WI38 (cell line): ENCODE results near the gene CAMTA2.
A peak's percentile ranks its signal among the peaks of the same experiment; 100 is the strongest.

Source experiments
- H3K4me3 ChIP-seq: 2 replicates; pipeline ENCODE4 v1.5.1; 2011; ENCODE audit warnings: low read depth, mild to moderate bottlenecking, control low read depth, low read length
- CTCF ChIP-seq: IDR thresholded peaks from 2 replicates; pipeline ENCODE4 v1.5.1; 2012; ENCODE audit warnings: low read depth, mild to moderate bottlenecking, control low read depth, low read length

CAMTA2 gene

GRCh38 chr17:4999430-5000093 lies 12.1 kb upstream of the CAMTA2 start:
- TF ChIP-seq CTCF = no peak
- peak overlapping the region; percentile 93 for H3K4me3 ChIP-seq

- peak overlapping the region; percentile 93 for H3K4me3 ChIP-seq
- no peak for TF ChIP-seq CTCF
Observed at GRCh38 chr17:4998732-4999429, 11.4 kb upstream of the CAMTA2 start.

- TF ChIP-seq CTCF = no peak
Observed at GRCh38 chr17:4998027-4998731, 10.7 kb upstream of the CAMTA2 start.

GRCh38 chr17:4997302-4998026 lies 10.0 kb upstream of the CAMTA2 start, which contains the start of the genes INCA1 and KIF1C:
INCA1 (minus strand) TSS chr17:4997522; CDS start chr17:4994437, 3,085 bp downstream.
KIF1C (plus strand) TSS chr17:4997950; CDS start chr17:5000247, 2,297 bp downstream.
- peak within 1 kb of the TSS; percentile 93 for H3K4me3 ChIP-seq

More at GRCh38 chr17:4998027-4998731, 10.7 kb upstream of the CAMTA2 start:
- peak overlapping the region; percentile 93 for H3K4me3 ChIP-seq

GRCh38 chr17:4994081-4994595 lies 6.7 kb upstream of the CAMTA2 start:
- H3K4me3 ChIP-seq = no peak overlapping the region
- no peak for TF ChIP-seq CTCF

More at GRCh38 chr17:4997302-4998026, 10.0 kb upstream of the CAMTA2 start, which contains the start of the genes INCA1 and KIF1C:
- no peak for TF ChIP-seq CTCF

- TF ChIP-seq CTCF = no peak
- H3K4me3 ChIP-seq = peak overlapping the region; percentile 84
Observed at GRCh38 chr17:4987767-4988567, 492 bp upstream of the CAMTA2 start.
